HG03575 (cell line): Measurements from ENCODE around the gene PTPRN2.

Experiments
- ATAC-seq: cut with Tn5 transposase; IDR thresholded peaks from one replicate; pipeline ENCODE4 v1.9.1; 2021; ENCODE audit not compliant: unreplicated experiment, insufficient number of reproducible peaks, low FRiP score; ENCODE audit errors: extremely low read depth

PTPRN2 gene

GRCh38 chr7:157865351-157866165 is 722.1 kb downstream of the PTPRN2 start:
- ATAC-seq: no peak

DNA sequence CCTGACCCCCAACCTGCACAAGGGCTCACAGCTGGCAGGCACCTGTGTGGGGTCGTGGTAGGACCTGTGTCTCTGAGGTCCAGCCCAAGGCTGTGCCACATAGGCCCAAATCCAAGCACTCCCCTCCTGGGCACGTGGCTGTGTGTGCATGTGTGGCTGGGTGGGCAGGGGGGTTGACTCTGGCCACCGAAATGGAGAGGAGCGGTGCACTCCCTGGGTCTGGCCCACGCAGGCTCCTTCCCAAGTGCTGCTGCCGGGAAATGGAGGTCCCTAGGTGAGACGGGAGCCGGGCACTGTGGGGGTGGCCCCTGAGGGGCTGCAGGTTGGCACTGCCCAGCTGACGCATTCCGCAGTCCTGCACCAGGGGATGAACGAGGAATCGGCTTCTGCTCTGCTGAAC is 722.7 kb downstream of the PTPRN2 start:
- no peak for ATAC-seq

GRCh38 chr7:157863906-157864810 is 723.5 kb downstream of the PTPRN2 start:
- ATAC-seq: no peak

- no peak for ATAC-seq
Observed at GRCh38 chr7:157863176-157863575, 724.4 kb downstream of the PTPRN2 start.

GRCh38 chr7:157862731-157863130 is 724.9 kb downstream of the PTPRN2 start:
- ATAC-seq: no peak

DNA sequence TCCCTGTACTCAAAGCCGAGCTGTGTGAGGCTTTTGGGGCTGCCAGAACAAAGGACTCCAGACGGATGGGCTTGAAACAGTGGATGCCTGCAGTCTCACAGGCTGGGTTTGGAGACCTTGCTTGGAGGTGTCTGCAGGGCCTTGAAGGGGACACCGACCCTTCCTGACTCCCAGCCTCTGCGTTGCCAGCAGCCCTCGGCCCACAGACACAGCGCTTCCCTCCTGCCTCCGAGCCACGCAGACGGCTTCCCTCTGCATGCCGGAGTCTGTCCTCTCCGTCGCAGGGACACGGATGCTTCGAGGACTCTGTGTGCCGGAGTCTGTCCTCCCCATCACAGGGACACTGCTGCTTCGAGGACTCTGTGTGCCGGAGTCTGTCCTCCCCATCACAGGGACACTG is 726.1 kb downstream of the PTPRN2 start:
- ATAC-seq: no peak

- no peak for ATAC-seq
Observed at GRCh38 chr7:157861031-157861491, 726.6 kb downstream of the PTPRN2 start.

DNA sequence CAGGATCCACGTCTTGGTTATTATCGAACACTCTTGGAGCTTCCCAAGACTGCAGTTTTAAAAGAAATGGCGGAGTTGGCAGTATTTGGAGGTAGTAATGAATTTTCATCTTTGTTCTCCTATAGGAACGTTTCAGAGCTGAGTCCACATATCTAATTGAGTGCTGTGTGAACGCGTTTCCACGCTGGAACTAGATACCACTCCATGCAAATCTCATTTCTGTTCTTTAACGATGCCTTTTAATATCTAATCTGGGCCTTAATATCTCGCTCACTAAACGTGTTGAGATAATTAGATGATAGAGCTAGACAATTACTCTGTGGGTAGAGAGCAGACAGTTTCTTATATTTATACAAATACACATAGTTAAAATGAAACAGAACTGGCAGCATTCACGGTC is 727.2 kb downstream of the PTPRN2 start:
- ATAC-seq: no peak

GRCh38 chr7:157859915-157860314 is 727.7 kb downstream of the PTPRN2 start:
- no peak for ATAC-seq

GRCh38 chr7:157857578-157858075 is 730.0 kb downstream of the PTPRN2 start:
- no peak for ATAC-seq

GRCh38 chr7:157856873-157857577 is 730.6 kb downstream of the PTPRN2 start:
- ATAC-seq: no peak

- no peak for ATAC-seq
Observed at GRCh38 chr7:157855452-157856213, 732.0 kb downstream of the PTPRN2 start.

DNA sequence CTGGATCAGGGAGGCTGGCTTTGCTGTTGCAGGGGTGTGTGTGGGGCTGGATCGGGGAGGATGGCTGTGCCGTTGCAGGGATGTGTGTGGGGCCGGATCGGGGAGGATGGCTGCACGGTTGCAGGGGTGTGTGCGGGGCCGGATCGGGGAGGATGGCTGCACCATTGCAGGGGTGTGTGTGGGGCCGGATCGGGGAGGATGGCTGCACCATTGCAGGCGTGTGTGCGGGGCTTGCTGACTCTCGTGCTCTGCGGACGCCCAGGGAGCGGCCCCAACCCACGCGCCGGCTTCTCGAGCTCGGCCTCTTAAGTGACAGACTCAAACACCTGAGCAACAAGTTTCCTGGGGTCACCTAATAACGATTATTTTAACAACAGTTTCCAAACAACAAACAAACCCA is 732.6 kb downstream of the PTPRN2 start:
- ATAC-seq: no peak

GRCh38 chr7:157854066-157854891 is 733.3 kb downstream of the PTPRN2 start:
- ATAC-seq: no peak

GRCh38 chr7:157853789-157854065 is 733.9 kb downstream of the PTPRN2 start:
- ATAC-seq: no peak

GRCh38 chr7:157853076-157853788 is 734.4 kb downstream of the PTPRN2 start:
- no peak for ATAC-seq

GRCh38 chr7:157851501-157852067 is 736.0 kb downstream of the PTPRN2 start:
- ATAC-seq: no peak
